Measurements from ENCODE around the gene MAML2. TPM values are rescaled to one million over a fixed set of nuclear protein-coding genes. Genes with fewer than 3 reads are reported as not detected.

The MAML2 gene
- total and polyA plus RNA-seq, 4 donors, result 0.56 to 2.1 (median 1.4) TPM

- no peaks in the 10 kb centered on the region for H3K36me3 ChIP-seq (ENCODE audit: control insufficient read depth in 4 of 4, insufficient read depth in 3 of 4, low read depth in 1 of 4, low read length in 3 of 4)
- peak overlapping the region in 1 of 2 donors; percentile 9 for H3K27ac ChIP-seq (ENCODE audit: low read depth in 1 of 2, low read length in 2 of 2)
- H3K9me3 ChIP-seq (ENCODE audit: control insufficient read depth in 4 of 4, low read length in 3 of 4), result no peaks in the 10 kb centered on the region
- DNase-seq (ENCODE audit: low spot score), result no peak
- no peaks in the 10 kb centered on the region for H3K4me1 ChIP-seq (ENCODE audit: control insufficient read depth in 4 of 4, insufficient read depth in 4 of 4, low read length in 3 of 4)
- H3K9ac ChIP-seq (ENCODE audit: low read depth in 1 of 2, low read length in 2 of 2), result no peak overlapping the region
- peaks cover 0 to 2% (median 0%) of the 10 kb centered on the region in 4 donors for H3K27me3 ChIP-seq (ENCODE audit: control insufficient read depth in 4 of 4, insufficient read depth in 4 of 4, low read length in 3 of 4)
- 56% methylated on average over 7 of the region's 7 CpGs for WGBS
- TF ChIP-seq GABPA (IDR thresholded peaks at IDR 0.05 in 1 of 2, conservative IDR thresholded peaks at IDR 0.05 in 1 of 2), result no peak
- no peak for TF ChIP-seq REST (IDR thresholded peaks at IDR 0.05)
- H3K4me3 ChIP-seq (ENCODE audit: low read depth in 1 of 3, low read length in 3 of 3), result no peak overlapping the region
Measured at GRCh38 chr11:96098511-96099241, 244.3 kb downstream of the MAML2 start.

GRCh38 chr11:96097844-96098421 lies 245.1 kb downstream of the MAML2 start:
- Histone ChIP-seq H3K9ac (ENCODE audit: low read depth in 1 of 2, low read length in 2 of 2) (no peak overlapping the region), H3K4me3 (ENCODE audit: low read depth in 1 of 3, low read length in 3 of 3) (no peak overlapping the region), H3K27me3 (ENCODE audit: control insufficient read depth in 4 of 4, insufficient read depth in 4 of 4, low read length in 3 of 4) (peaks cover 0 to 2% (median 0%) of the 10 kb centered on the region in 4 donors), H3K9me3 (ENCODE audit: control insufficient read depth in 4 of 4, low read length in 3 of 4) (no peaks in the 10 kb centered on the region), H3K4me1 (ENCODE audit: control insufficient read depth in 4 of 4, insufficient read depth in 4 of 4, low read length in 3 of 4) (no peaks in the 10 kb centered on the region), H3K27ac (ENCODE audit: low read depth in 1 of 2, low read length in 2 of 2) (peak overlapping the region in 1 of 2 donors; percentile 9), H3K36me3 (ENCODE audit: control insufficient read depth in 4 of 4, insufficient read depth in 3 of 4, low read depth in 1 of 4, low read length in 3 of 4) (no peaks in the 10 kb centered on the region)
- DNase-seq (ENCODE audit: low spot score), result no peak
- WGBS, result 70% methylated on average over 4 of the region's 4 CpGs
- TF ChIP-seq MAX (IDR thresholded peaks at IDR 0.05), result no peak
- TF ChIP-seq ATF3 (IDR thresholded peaks at IDR 0.05), result no peak
- TF ChIP-seq HNF4G (IDR thresholded peaks at IDR 0.05), result no peak
- no peak for TF ChIP-seq HNF4A (conservative IDR thresholded peaks at IDR 0.05)
- TF ChIP-seq FOXA2 (IDR thresholded peaks at IDR 0.05), result no peak
- no peak for TF ChIP-seq CTCF (IDR thresholded peaks at IDR 0.05; ENCODE audit: low read depth, low read length, missing input control)
- no peak for TF ChIP-seq JUND (IDR thresholded peaks at IDR 0.05)
- TF ChIP-seq TAF1 (conservative IDR thresholded peaks at IDR 0.05), result no peak
- no peak for TF ChIP-seq NR2F2 (IDR thresholded peaks at IDR 0.05)
- TF ChIP-seq RXRA (IDR thresholded peaks at IDR 0.05), result no peak
- no peak for TF ChIP-seq EGR1 (IDR thresholded peaks at IDR 0.05; ENCODE audit: low read depth in 2 of 2)
- TF ChIP-seq SP1 (IDR thresholded peaks at IDR 0.05), result no peak
- TF ChIP-seq RAD21 (IDR thresholded peaks at IDR 0.05), result no peak

All from liver (tissue), 9 donors.